Thyroid gland (tissue), 4 donors: ENCODE data around the gene FGF6.

Source experiments
- CTCF ChIP-seq, 6 experiments: fragments of 200-600 bp in 3 of 6; fragments of 450-650 bp in 3 of 6; sonication (generic) in 3 of 6; IDR thresholded peaks; one replicate each; pipeline ENCODE4 v1.5.1; 2016 to 2019; ENCODE audit warnings: antibody characterized with exemption in 6 of 6, mild to moderate bottlenecking in 2 of 6, inconsistent platforms in 1 of 6, moderate library complexity in 1 of 6
- POLR2A ChIP-seq, 2 donors: fragments of 450-650 bp; IDR thresholded peaks; one replicate each; pipeline ENCODE4 v1.6.1; 2017; ENCODE audit warnings: antibody characterized with exemption in 2 of 2, mild to moderate bottlenecking in 2 of 2, moderate library complexity in 1 of 2

GRCh38 chr12:4402996-4403395 lies 42.6 kb downstream of the FGF6 start:
- no peak for TF ChIP-seq POLR2A (IDR thresholded peaks at IDR 0.05)
- TF ChIP-seq CTCF (IDR thresholded peaks at IDR 0.05) = no peak
